NCI-H146 treated with DMSO at 0.1 percent for 48 hours (cell line): ENCODE measurements around the gene VSIR.

Experiments used
- DNase-seq: peaks from one replicate; lab custom pipeline; 2025; ENCODE audit not compliant: unreplicated experiment; lab: John Stamatoyannopoulos, UW

VSIR gene

DNA sequence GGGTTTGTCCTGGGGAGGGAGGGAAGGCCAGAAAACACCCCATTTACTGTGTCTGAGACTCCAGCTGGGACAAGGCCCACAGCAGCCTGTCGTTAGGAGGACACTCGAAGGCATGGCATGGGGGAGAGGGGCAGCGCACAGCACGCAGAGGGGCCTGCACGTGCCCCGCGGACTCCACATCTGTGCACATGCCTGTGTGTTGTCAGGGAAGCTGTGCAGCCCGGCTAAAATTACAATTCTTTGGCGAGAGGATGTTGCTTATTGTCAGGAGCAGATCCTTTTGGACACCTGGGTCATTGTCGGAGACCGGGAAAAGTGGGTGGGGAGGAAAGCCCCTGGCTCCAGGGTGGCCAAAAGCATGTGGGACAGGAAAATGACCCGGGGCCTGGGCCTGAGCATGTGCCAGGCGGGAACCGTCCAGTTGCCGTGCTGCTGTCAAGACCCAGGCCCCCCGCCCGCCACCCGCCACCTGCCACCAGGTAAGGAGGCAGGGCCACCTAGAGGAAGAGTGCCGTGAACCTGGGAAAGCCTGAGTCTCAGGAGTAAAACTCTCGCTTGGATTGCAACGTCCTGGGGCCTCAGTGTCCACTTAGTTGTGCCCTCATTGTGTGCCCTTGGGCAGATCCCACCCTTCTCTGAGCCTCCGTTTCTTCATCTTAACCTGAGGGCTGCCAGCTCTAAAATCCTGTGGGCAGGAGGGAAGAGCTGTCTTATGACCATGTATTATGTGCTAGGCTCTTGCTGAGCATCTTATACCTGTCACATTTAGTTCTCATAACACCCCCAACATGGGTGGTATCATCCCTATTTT lies 7.2 kb downstream of the VSIR start:
- DNase-seq = no peak

DNA sequence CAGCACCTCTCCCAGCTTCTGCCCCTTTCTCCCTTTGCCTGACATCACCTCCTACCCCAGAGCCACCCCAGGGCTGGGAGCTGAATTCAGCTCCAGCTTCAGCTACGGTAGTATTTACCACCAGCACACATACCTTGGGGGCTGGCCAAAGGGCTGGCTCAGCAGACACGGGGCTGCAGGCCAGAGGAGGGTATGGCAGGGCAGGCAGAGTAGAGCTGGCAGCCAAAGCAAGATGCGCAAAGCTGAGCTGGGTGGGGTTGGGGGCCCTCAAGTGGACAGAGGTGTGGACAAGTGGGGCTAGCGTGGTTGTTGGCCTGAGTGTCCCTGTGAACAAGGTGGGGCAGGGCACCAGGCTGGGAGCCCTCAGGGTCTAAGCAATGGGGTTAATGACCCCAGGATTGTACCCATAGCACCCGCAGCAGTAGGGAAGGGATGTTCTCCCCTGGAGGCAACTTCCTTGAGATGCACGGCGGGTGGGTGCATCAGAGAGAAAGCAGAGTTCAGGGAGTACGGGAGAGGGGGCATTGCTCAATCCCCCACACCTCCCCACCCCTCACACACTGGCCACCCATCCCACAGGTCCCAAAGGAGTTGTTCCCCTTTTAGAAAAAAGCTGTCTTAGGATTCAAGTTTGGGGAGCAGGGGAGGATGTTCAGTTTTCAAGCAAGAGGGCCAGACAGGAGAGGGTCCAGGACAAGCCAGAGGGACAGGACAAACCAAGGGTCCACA lies 8.0 kb downstream of the VSIR start:
- DNase-seq = no peak

- DNase-seq = no peak
Observed at GRCh38 chr10:71763352-71764127, 9.8 kb downstream of the VSIR start.

GRCh38 chr10:71762324-71762723 lies 11.0 kb downstream of the VSIR start:
- no peak for DNase-seq

- no peak for DNase-seq
Observed at GRCh38 chr10:71761541-71762113, 11.7 kb downstream of the VSIR start.

DNA sequence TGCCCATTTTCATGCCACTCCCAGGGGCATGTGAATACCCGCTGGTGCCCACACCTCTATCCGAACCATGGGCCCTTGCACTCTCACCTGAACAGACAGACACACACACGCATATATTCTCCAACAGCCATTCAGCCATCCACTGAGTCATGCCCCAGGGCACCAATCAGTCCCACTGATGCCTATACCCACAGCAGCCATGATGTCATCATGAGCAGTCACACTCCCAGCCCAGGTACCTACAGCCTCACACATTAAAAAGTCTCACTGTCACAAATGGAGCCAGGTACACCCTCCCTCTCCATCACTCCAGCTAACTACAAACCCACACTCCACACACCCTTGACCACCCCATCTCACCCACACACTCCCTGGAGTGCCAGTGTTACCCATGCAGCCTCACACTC lies 12.2 kb downstream of the VSIR start:
- DNase-seq = no peak

GRCh38 chr10:71757399-71757922 lies 15.9 kb downstream of the VSIR start:
- DNase-seq = no peak

DNA sequence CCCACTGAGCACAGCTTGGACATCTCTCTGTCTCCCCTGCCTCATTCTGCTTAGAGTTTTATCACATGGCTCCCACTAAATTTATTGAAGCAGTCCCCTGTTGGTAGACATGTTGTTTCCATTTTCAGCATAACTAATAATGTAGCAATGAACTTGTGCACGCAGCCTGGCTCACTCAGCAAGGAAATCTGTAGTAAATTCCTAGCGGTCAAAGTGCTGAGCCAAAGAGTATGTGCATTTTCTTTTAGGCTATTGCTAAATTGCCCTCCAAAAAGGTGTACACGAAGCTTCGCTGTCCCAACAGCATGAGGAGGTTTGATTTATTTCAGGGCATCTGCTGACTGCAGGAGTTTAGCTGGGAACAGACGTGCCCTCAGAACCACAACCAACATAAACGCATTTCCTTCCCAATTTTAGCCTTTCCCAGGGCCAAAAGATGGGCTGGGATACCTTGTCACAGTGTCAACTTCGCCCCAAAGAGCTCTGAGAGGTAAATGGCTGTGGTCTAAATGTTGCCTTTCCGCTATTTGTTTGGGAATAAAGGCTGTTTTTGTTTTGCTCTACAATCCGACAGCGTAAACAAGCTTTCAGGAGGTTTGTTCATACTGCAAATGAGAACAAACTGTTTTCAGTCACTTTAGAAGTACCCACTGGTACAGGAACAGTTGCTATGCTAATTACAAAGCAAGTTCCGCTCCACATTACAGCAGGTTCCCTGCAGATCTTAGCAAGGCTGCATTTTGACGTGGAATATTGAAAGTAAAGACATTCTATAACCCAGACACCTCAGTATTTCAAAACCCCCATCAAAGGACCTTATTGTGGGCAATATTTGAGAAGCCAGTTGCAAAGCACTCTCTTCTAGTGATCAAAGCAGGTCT lies 16.8 kb downstream of the VSIR start:
- DNase-seq = no peak

DNA sequence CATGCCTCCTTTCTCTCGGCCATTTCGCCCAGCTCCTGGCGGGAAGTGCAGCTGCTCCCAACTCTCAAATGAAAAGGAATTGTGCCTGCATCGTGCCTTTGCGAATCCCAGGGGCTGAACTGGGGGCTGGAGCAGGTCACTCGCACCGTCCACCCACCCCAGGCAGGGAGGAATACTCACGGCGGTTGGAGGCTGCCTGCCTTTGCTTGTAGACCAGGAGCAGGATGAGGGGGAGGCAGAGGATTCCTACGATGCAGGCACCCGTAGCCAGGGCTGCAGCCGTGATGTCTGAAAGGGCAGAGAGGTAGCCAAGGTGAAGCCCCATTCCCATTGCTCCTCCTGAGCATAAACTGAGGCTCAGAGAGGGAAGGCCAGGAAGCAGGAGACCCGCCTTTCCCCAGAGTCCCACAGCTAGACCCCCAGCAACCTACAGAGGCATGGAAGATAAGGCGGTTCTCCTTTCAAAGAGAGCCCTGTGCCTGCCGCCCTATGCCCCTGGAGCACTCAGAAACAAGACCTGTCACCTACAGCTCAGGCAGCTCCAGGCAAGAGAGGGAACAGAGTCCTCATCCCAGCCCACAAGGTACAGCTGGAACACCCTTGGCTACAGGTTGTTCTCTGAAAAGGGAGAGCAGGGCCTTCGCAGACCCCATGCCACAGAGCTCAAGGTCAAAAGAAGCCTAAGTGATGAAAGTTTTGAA lies 18.0 kb downstream of the VSIR start:
- no peak for DNase-seq

DNA sequence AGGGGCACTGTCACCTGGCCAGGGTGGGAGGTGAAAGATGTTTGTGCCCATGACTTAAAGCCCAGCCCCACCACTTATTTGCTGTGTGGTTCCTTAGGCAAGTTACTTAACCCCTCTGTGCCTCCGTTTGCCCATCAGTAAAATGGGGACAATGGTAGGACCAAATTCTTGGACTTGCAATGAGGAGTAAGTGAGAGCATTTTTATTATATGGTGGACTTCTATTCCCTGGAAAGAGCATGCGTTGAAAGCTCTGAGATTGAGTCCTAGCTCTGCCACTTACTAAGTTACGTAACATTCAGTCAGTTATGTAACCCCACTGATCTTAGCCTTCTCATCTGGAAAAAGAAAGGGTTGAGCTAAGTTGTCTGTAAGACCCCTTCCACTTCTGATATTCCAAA lies 18.8 kb downstream of the VSIR start:
- no peak for DNase-seq

DNA sequence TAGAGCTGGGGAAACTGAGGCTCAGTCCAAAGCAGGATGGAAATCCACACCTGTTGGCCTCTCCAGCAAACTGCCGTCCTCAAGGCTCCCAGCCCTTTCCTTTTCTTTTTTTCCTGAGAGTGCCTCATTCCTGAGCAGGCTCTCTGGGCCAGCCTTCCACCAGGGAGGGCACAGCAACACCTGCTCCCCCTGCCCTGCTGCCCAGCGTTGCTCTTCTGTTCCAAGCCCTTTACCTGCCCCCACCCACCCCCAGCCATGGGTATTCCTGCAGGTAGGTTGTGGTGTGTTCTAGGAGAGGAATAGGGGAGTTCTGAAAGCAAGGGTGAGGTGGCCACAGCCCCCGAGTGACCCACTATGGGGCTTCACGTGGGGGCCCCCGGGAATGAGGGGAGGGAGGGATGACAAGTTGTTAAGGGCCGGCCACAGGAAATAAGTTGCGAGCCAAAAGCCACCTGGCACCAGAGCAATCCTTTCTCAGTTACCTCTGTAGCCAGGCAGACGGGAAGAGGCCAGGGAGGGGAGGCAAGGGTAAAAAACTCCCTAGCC lies 19.3 kb downstream of the VSIR start:
- no peak for DNase-seq

GRCh38 chr10:71753091-71753959 lies 20.0 kb downstream of the VSIR start:
- no peak for DNase-seq

DNA sequence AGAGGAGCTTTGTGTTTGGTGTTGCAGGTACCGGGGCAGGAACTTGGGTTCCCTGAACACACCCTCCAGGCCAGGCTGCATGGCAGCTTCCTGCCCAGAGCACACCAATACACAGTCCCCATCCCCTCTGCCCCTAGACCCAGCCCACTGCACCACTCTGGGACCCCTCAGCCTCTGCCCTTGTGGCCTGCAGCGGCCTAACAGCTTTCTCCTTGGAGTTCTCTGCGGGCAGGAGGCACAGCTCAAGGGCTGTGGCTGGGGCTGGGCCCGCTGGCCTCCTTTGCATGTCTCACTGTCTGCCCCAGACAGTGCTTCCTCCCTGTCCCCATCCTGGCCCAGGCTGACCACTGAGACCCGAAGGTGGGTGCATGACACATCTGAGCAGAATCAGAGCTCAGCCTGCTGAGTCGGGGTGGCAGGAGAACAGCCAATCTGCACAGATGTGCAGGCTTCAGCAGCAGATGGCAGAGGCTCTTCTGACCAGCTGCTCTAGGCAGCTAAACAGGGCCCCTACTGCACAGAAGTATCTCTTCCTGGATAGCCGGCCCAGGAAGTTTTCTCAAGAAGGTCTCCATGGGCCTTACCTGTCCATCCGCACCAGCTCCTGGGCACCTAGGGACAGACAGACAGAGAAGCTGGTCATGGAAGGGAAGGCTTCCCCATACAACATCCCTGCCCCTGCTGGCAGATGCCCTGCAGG lies 20.8 kb downstream of the VSIR start:
- DNase-seq = no peak

GRCh38 chr10:71751515-71752224 lies 21.6 kb downstream of the VSIR start:
- DNase-seq = no peak

GRCh38 chr10:71750986-71751385 lies 22.3 kb downstream of the VSIR start:
- DNase-seq = no peak

- no peak for DNase-seq
Observed at GRCh38 chr10:71750124-71750841, 23.0 kb downstream of the VSIR start.
